Measurements from ENCODE around the gene SLC34A3. TPM values are rescaled to one million over a fixed set of nuclear protein-coding genes. Genes with fewer than 3 reads are reported as not detected.

Gene SLC34A3
- total RNA-seq, 1 experiment from 2014 or later = not detected

DNA sequence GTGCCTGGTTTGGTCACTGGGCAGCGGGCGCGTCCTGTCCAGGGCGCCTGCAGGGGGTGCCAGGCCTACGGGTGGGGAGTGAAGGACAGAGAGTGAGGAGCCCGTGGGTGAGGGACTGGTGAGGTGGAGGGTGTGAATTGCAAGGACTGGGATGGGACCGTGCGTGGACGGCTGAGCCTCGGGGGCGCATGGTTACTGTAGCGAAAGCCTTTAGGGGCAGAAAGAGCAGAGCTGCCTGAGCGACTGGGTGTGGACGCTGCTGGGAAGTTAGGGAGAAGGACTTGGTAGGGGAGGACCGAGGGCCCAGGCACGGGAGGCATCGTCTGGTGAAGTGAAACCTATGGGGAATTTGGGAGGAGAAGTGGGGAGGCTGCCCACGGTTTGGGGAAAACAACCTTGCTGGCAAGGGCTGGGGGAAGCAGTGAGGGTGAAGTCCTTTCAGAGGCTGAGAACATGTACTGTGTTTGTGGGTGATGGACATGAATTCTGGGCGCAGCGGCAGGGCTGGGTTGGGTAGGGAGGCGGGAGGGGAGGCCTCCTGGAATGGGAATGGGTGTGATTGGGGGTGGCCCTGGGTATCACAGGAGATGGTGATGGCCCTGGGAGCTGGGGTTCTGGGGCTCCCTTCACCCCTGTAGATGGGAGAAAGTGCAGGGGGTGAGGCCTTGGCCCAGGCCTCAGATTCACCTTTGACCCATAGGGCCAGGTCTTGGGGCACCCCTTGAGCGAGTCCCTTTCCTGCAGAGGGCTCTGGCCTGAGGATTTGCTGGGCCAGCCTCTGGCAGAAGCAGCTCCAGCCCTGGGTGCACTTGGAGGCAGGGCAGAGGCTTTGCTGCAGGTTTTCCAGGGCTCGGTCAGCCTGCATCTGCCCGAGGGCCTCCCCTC is 45.1 kb downstream of the SLC34A3 start:
- DNase-seq (ENCODE audit: low spot score) = no peak
- BruUV-seq (replicated peaks) = no TSS peak
- no peak for TF ChIP-seq EZH2 (IDR thresholded peaks at IDR 0.05; ENCODE audit: borderline replicate concordance, low read depth, low read length, poor library complexity, severe bottlenecking)
- TF ChIP-seq, protein P1, sequence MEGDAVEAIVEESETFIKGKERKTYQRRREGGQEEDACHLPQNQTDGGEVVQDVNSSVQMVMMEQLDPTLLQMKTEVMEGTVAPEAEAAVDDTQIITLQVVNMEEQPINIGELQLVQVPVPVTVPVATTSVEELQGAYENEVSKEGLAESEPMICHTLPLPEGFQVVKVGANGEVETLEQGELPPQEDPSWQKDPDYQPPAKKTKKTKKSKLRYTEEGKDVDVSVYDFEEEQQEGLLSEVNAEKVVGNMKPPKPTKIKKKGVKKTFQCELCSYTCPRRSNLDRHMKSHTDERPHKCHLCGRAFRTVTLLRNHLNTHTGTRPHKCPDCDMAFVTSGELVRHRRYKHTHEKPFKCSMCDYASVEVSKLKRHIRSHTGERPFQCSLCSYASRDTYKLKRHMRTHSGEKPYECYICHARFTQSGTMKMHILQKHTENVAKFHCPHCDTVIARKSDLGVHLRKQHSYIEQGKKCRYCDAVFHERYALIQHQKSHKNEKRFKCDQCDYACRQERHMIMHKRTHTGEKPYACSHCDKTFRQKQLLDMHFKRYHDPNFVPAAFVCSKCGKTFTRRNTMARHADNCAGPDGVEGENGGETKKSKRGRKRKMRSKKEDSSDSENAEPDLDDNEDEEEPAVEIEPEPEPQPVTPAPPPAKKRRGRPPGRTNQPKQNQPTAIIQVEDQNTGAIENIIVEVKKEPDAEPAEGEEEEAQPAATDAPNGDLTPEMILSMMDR (conservative IDR thresholded peaks at IDR 0.05; ENCODE audit: low read depth, low read length) = no peak
- Histone ChIP-seq H3K4me1 (ENCODE audit: insufficient read depth, low read length, poor library complexity, severe bottlenecking) (peaks cover 20% of the 10 kb centered on the region), H3K4me3 (ENCODE audit: low read depth, low read length, poor library complexity, severe bottlenecking) (no peak overlapping the region), H3K36me3 (ENCODE audit: insufficient read depth, low read length, poor library complexity, severe bottlenecking) (peaks cover 8% of the 10 kb centered on the region), H3K27ac (ENCODE audit: low read depth, low read length, poor library complexity, severe bottlenecking) (peak overlapping the region; percentile 77), H3K9me3 (ENCODE audit: low read depth, low read length, poor library complexity, severe bottlenecking) (no peaks in the 10 kb centered on the region), H3K27me3 (replicated peaks; ENCODE audit: insufficient read depth, low read depth, low read length, poor library complexity) (no peaks in the 10 kb centered on the region)
- POLR2A ChIA-PET (ENCODE audit: low non-redundant PET) = no interaction called here
- intact Hi-C loops (cut with micrococcal nuclease; ENCODE audit: unreplicated experiment) = no loop called here
- CTCF ChIA-PET = no interaction called here

DNA sequence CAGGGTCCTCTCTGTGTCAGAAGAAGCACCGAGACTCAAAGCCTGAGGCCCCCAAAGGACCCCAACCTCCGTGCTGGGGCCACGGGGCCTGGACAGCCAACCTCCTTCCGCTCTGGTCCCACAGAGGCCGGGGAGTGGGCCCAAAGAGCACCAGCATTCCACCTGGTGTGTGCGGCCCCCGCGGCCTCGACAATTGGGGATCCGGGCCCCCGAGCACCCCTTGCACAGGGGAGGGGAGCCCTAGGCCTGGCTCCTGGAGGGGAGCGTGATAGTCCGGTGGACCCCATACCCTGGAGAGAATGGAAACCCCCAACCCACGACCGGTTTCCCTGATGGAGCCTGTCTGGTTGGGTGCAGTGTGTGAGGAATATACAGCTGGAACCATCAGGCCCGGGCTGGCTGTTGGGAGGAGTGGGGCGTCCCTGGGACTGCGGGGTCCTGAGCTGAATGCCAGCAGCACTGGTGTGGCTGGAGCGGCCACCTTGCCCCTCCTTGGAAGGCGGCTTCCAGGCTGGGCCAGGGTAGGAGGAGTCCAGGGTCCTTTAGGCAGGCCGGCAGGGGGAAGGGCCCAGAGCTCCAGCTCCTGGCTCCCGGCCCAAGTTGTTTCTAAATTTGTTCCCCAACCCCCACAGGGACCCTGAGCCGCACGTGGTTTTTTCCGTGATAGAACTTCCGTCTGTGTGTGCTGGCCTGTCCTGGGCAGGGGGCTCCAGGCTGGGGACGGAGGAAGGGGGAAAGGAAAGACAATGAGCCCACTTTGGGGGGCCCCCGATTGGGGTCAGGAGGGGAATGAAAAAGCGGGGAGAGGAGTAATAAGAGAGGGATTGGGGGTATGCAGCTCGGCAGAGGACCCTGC is 46.0 kb downstream of the SLC34A3 start:
- no peak overlapping the region for H3K4me3 ChIP-seq (ENCODE audit: low read depth, low read length, poor library complexity, severe bottlenecking)
- H3K36me3 ChIP-seq (ENCODE audit: insufficient read depth, low read length, poor library complexity, severe bottlenecking) = peaks cover 8% of the 10 kb centered on the region
- ChIA-PET CTCF (interaction anchor here (1.0 to 1.6 kb wide), 2 partner anchors 10 to 242 kb away, joined by 4 to 6 read pairs; no protein-coding TSS in a partner anchor), POLR2A (ENCODE audit: low non-redundant PET) (interaction anchor here (0.7 kb wide), 1 partner anchor 529 kb away, joined by 3 read pairs; no protein-coding TSS in a partner anchor)
- no peaks in the 10 kb centered on the region for H3K27me3 ChIP-seq (replicated peaks; ENCODE audit: insufficient read depth, low read depth, low read length, poor library complexity)
- intact Hi-C loops (cut with micrococcal nuclease; ENCODE audit: unreplicated experiment) = no loop called here
- DNase-seq (ENCODE audit: low spot score) = peak; percentile 80
- peaks cover 23% of the 10 kb centered on the region for H3K4me1 ChIP-seq (ENCODE audit: insufficient read depth, low read length, poor library complexity, severe bottlenecking)
- no TSS peak for BruUV-seq (replicated peaks)
- H3K9me3 ChIP-seq (ENCODE audit: low read depth, low read length, poor library complexity, severe bottlenecking) = no peaks in the 10 kb centered on the region
- TF ChIP-seq EZH2 (IDR thresholded peaks at IDR 0.05; ENCODE audit: borderline replicate concordance, low read depth, low read length, poor library complexity, severe bottlenecking) = no peak
- TF ChIP-seq, protein P1 (conservative IDR thresholded peaks at IDR 0.05; ENCODE audit: low read depth, low read length) = no peak
- H3K27ac ChIP-seq (ENCODE audit: low read depth, low read length, poor library complexity, severe bottlenecking) = peak overlapping the region; percentile 77

DNA sequence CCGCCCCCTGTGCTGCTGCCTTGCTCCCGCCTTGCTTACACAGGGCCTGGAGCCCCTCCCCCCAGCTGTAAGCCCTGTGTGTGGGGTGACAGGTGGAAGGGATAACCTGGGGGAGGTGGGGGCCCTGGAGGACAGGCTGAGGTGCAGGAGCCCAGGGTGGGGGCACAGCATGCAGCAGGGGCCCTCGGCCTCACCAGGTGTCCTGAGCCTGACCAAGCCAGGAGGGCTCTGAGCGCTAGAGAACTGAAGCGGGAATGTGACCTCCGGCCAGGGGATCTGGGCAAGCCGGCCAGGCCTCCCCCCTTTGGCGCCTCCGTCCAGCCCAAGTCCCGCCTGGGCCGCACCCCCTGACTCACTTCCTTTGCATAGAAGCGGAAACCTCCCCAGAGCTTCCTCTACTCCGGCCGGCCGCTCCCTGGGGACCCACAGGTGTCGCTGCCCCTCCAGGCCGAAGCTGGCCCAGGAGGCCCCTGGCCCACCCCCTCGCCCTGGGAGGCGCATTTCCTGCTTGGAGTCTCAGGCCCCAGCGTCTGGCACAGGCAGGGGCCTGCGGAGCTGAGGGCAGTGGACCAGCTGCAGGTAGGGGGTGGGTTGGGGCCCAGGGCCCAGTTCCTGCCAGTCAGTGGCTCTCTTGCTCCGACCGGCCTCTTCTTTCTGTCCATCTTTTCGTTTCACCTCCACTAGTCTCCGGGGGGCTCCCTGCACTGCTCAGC is 46.8 kb downstream of the SLC34A3 start, which contains the start of gene TOR4A:
Gene TOR4A (plus strand): TSS at position 398 of the 713 bp plus-strand sequence. CDS start 964 bp downstream, outside the sequence.
- no peak for DNase-seq (ENCODE audit: low spot score)
- Histone ChIP-seq H3K4me1 (ENCODE audit: insufficient read depth, low read length, poor library complexity, severe bottlenecking) (peaks cover 23% of the 10 kb centered on the region), H3K9me3 (ENCODE audit: low read depth, low read length, poor library complexity, severe bottlenecking) (no peaks in the 10 kb centered on the region), H3K4me3 (ENCODE audit: low read depth, low read length, poor library complexity, severe bottlenecking) (no peak within 1 kb of the TSS), H3K36me3 (ENCODE audit: insufficient read depth, low read length, poor library complexity, severe bottlenecking) (peaks cover 5% of the 10 kb centered on the region), H3K27ac (ENCODE audit: low read depth, low read length, poor library complexity, severe bottlenecking) (peak within 1 kb of the TSS; percentile 77), H3K27me3 (replicated peaks; ENCODE audit: insufficient read depth, low read depth, low read length, poor library complexity) (no peaks in the 10 kb centered on the region)
- ChIA-PET POLR2A (ENCODE audit: low non-redundant PET) (no interaction called here), CTCF (interaction anchor here (1.0 to 1.6 kb wide), 2 partner anchors 9 to 243 kb away, joined by 4 to 6 read pairs; no protein-coding TSS in a partner anchor)
- intact Hi-C loops (cut with micrococcal nuclease; ENCODE audit: unreplicated experiment) = no loop called here
- BruUV-seq (replicated peaks) = no TSS peak
- TF ChIP-seq, protein P1 (conservative IDR thresholded peaks at IDR 0.05; ENCODE audit: low read depth, low read length) = no peak

Measured in A673 (cell line).